Cardiac muscle cell (in vitro differentiated cells and primary cell): ENCODE data around the gene SFI1. TPM values are rescaled to one million over a fixed set of nuclear protein-coding genes. Genes with fewer than 3 reads are reported as not detected.

ENCODE experiments used
- DNase-seq, 2 donors: peaks; one replicate each; pipeline versions ENCODE4 v3.0.0 to v3.0.0-alpha.2; 2010 to 2017; ENCODE audit warnings: low read depth in 1 of 2, low spot score in 1 of 2
- H3K27ac ChIP-seq: fragments of 200-600 bp; sonication (generic); 2 replicates; pipeline ENCODE4 v1.5.1; 2016
- H3K27me3 ChIP-seq: fragments of 200-600 bp; sonication (generic); 2 replicates; pipeline ENCODE4 v1.6.0; 2016; ENCODE audit warnings: control low read depth
- H3K36me3 ChIP-seq: fragments of 200-600 bp; sonication (generic); 2 replicates; pipeline ENCODE4 v1.5.1; 2016; ENCODE audit warnings: control low read depth
- H3K4me1 ChIP-seq: fragments of 200-600 bp; sonication (generic); 2 replicates; pipeline ENCODE4 v1.8.1; 2017; ENCODE audit warnings: low read depth, mild to moderate bottlenecking, mixed run types
- H3K4me3 ChIP-seq: fragments of 200-600 bp; sonication (generic); 2 replicates; pipeline ENCODE4 v1.5.1; 2016; ENCODE audit warnings: mild to moderate bottlenecking
- H3K9me3 ChIP-seq: fragments of 200-600 bp; sonication (generic); 2 replicates; pipeline ENCODE4 v1.5.1; 2017; ENCODE audit warnings: low read depth, mild to moderate bottlenecking, control low read depth
- polyA plus RNA-seq: library from polyadenylated mRNA; unstranded; fragments of >200 nt; fragmentation: Nextera tagmentation; extraction: Ambion mirVana; gene quantifications from 2 replicates; pipeline ENCODE4 v1.2.1, GENCODE V29; 2016
- total RNA-seq: library from RNA; depleted of rRNA; stranded (reverse); fragments of >200 nt; gene quantifications from 2 replicates; pipeline ENCODE4 v1.2.3, GENCODE V29; 2016
- TF ChIP-seq, protein P1 (sequence below): IDR thresholded peaks from 2 replicates; pipeline ENCODE4 v1.5.1; 2012; ENCODE audit warnings: low read depth, mild to moderate bottlenecking, low read length

Gene SFI1, protein sequence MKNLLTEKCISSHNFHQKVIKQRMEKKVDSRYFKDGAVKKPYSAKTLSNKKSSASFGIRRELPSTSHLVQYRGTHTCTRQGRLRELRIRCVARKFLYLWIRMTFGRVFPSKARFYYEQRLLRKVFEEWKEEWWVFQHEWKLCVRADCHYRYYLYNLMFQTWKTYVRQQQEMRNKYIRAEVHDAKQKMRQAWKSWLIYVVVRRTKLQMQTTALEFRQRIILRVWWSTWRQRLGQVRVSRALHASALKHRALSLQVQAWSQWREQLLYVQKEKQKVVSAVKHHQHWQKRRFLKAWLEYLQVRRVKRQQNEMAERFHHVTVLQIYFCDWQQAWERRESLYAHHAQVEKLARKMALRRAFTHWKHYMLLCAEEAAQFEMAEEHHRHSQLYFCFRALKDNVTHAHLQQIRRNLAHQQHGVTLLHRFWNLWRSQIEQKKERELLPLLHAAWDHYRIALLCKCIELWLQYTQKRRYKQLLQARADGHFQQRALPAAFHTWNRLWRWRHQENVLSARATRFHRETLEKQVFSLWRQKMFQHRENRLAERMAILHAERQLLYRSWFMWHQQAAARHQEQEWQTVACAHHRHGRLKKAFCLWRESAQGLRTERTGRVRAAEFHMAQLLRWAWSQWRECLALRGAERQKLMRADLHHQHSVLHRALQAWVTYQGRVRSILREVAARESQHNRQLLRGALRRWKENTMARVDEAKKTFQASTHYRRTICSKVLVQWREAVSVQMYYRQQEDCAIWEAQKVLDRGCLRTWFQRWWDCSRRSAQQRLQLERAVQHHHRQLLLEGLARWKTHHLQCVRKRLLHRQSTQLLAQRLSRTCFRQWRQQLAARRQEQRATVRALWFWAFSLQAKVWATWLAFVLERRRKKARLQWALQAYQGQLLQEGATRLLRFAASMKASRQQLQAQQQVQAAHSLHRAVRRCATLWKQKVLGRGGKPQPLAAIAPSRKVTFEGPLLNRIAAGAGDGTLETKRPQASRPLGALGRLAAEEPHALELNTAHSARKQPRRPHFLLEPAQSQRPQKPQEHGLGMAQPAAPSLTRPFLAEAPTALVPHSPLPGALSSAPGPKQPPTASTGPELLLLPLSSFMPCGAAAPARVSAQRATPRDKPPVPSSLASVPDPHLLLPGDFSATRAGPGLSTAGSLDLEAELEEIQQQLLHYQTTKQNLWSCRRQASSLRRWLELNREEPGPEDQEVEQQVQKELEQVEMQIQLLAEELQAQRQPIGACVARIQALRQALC
- total RNA-seq: 18.2 and 23.8 TPM in 2 replicates
- 13.6 and 22.0 TPM in 2 replicates for polyA plus RNA-seq

DNA sequence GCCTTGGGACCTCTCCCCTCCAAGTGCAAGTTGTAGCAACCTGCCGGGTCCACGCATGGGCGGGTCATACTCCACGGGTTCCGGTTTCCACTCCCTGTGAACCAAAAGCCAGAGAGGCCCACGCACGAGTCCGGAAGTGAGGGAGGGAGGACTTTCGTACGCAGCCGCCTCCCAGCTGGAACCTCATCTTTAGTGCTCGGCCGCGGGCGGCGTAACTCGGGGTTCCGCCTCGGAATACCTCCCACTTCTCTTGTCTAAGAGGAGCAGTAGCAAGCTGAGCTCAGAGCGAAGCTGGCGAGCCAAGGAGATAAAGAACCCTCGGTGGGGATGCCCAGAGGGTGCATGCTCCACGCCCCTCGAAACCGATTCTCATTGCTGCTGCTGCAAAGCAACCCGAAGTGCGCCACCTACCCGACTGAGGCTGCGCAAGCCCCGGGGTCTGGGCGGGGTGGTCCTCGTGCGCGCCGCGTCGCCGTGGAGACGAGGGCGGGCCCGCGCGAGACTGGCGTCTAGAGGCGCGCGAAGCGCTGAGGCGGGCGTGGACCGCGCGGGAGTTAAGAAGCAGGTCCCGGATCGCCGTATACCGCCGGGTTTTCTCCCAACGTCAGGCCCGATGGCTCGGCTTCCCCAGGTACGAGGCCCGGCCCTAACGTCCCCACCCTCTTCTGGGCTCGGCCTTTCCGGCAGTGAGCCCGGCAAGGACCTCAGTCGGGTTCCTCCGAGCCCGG lies at the start of gene SFI1:
Gene SFI1, plus strand, starts transcription at position 530 of the 728 bp plus-strand sequence. CDS start 11,749 bp downstream, outside the sequence.
- H3K4me1 ChIP-seq: peaks cover 1% of the 10 kb centered on the region
- no peaks in the 10 kb centered on the region for H3K9me3 ChIP-seq
- DNase-seq: peak; percentile 92 to 94
- H3K27me3 ChIP-seq: no peaks in the 10 kb centered on the region
- TF ChIP-seq, protein P1, sequence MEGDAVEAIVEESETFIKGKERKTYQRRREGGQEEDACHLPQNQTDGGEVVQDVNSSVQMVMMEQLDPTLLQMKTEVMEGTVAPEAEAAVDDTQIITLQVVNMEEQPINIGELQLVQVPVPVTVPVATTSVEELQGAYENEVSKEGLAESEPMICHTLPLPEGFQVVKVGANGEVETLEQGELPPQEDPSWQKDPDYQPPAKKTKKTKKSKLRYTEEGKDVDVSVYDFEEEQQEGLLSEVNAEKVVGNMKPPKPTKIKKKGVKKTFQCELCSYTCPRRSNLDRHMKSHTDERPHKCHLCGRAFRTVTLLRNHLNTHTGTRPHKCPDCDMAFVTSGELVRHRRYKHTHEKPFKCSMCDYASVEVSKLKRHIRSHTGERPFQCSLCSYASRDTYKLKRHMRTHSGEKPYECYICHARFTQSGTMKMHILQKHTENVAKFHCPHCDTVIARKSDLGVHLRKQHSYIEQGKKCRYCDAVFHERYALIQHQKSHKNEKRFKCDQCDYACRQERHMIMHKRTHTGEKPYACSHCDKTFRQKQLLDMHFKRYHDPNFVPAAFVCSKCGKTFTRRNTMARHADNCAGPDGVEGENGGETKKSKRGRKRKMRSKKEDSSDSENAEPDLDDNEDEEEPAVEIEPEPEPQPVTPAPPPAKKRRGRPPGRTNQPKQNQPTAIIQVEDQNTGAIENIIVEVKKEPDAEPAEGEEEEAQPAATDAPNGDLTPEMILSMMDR: peak; percentile 41
- H3K36me3 ChIP-seq: no peaks in the 10 kb centered on the region
- peak within 1 kb of the TSS; percentile 65 for H3K4me3 ChIP-seq
- no peak within 1 kb of the TSS for H3K27ac ChIP-seq

DNA sequence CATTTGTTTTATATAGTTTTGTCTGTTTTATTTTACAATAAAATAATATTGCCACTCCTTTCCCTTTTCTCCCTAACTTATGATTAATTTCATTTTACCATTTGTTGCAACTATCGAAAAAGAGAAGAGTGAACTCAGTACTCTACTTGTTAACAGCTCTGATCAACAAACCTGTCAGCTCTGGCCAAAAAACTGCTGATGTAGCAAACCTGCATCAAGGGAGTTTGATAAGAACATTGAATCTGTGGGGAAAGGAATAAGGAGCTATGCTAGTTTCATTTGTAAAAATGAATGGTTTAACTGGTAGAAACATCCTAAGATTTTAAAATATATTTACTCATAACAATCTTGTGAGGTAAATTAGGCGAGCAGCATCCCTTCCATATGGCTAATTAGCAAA lies 49.6 kb upstream of the SFI1 start:
- Histone ChIP-seq H3K36me3 (peaks cover 19% of the 10 kb centered on the region), H3K4me1 (peaks cover 56% of the 10 kb centered on the region), H3K27me3 (no peaks in the 10 kb centered on the region), H3K4me3 (no peak overlapping the region), H3K9me3 (no peaks in the 10 kb centered on the region), H3K27ac (peak overlapping the region; percentile 89)
- TF ChIP-seq, protein P1: no peak
- DNase-seq: no peak

DNA sequence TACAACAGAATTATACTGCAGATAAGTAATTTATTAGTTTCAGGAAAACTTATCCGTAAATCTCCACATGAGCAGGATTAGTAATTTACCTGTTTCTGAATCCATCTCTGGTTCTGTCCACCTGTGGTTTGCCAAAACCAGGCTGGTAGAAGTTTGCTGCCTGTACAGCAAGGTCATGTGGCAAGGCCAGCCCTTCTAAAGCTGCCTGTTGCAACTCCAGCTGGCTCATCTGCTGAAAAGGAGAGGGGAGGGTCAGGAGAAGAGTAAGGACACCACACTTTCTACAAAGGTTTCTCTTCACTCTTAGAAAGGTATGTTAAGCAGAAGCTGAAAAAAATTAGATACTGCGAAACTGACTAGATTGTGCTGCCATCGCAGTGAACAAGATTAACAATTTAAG lies 49.0 kb upstream of the SFI1 start:
- Histone ChIP-seq H3K4me1 (peaks cover 61% of the 10 kb centered on the region), H3K4me3 (no peak overlapping the region), H3K27ac (peak overlapping the region; percentile 89), H3K9me3 (no peaks in the 10 kb centered on the region), H3K36me3 (peaks cover 14% of the 10 kb centered on the region), H3K27me3 (no peaks in the 10 kb centered on the region)
- no peak for DNase-seq
- TF ChIP-seq, protein P1: no peak

DNA sequence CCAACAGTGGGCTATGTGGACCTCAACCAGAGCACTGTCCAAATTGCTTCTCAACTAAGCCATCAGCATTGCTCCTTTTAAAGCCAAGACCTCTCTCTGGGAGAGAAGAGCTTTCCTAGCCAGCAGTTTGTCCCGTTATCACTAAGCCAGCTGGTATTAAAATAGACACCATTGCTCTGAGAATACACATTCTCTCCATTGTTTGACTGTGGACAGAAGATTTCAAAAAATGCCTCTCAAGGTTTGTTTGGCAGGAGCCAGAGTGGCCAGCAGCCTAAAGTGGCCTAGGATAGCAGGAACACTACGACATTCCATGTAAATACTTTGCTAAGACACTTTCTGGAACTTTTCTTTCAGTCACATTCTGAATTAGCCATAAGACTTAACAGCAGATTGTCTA lies 48.0 kb upstream of the SFI1 start:
- H3K4me1 ChIP-seq: peaks cover 65% of the 10 kb centered on the region
- H3K27me3 ChIP-seq: no peaks in the 10 kb centered on the region
- H3K4me3 ChIP-seq: no peak overlapping the region
- peaks cover 6% of the 10 kb centered on the region for H3K36me3 ChIP-seq
- no peaks in the 10 kb centered on the region for H3K9me3 ChIP-seq
- peak in 1 of 2 donors; percentile 64 for DNase-seq
- TF ChIP-seq, protein P1: no peak
- peak overlapping the region; percentile 89 for H3K27ac ChIP-seq
